HL-60 (cell line): ENCODE measurements around the gene DHRS7C.

ENCODE experiments used
- DNase-seq, 2 experiments: peaks; one replicate each; pipeline ENCODE4 v3.0.0-alpha.2; 2010 to 2020; ENCODE audit warnings: low read depth in 1 of 2, low spot score in 1 of 2
- H3K27ac ChIP-seq: fragments of 250-450 bp; sonication (Bioruptor Pico); replicated peaks from 2 replicates; pipeline ENCODE4 v1.5.1; 2020; ENCODE audit warnings: mild to moderate bottlenecking, moderate library complexity
- H3K27me3 ChIP-seq: fragments of 250-450 bp; sonication (Bioruptor Pico); 2 replicates; pipeline ENCODE4 v1.5.1; 2021; ENCODE audit warnings: mild to moderate bottlenecking, moderate library complexity; ENCODE audit not compliant: insufficient read depth, poor library complexity, severe bottlenecking
- H3K4me3 ChIP-seq: replicated peaks from 2 replicates; pipeline ENCODE4 v1.5.1; 2011; ENCODE audit warnings: mild to moderate bottlenecking, control low read depth, low read length; ENCODE audit not compliant: insufficient read depth
- CTCF ChIP-seq: IDR thresholded peaks from one replicate; pipeline ENCODE4 v1.5.1; 2011; ENCODE audit warnings: low read length, control low read depth, inconsistent platforms; ENCODE audit not compliant: insufficient read depth
- GABPA ChIP-seq: IDR thresholded peaks from 2 replicates; pipeline ENCODE4 v1.6.1; 2012; ENCODE audit warnings: low read depth
- POLR2AphosphoS5 ChIP-seq: IDR thresholded peaks from 2 replicates; pipeline ENCODE4 v1.6.1; 2012; ENCODE audit warnings: low read depth
- REST ChIP-seq: IDR thresholded peaks from 2 replicates; pipeline ENCODE4 v1.6.1; 2012; ENCODE audit warnings: low read depth; ENCODE audit not compliant: insufficient replicate concordance
- SPI1 ChIP-seq: IDR thresholded peaks from 2 replicates; pipeline ENCODE4 v1.6.1; 2012; ENCODE audit warnings: low read depth, mild to moderate bottlenecking, borderline replicate concordance

The DHRS7C gene

GRCh38 chr17:9833922-9834321 is 42.5 kb upstream of the DHRS7C start:
- TF ChIP-seq GABPA (no peak), REST (no peak), SPI1 (no peak), POLR2AphosphoS5 (no peak), CTCF (no peak)
- H3K27me3 ChIP-seq: no peaks in the 10 kb centered on the region
- no peak overlapping the region for H3K27ac ChIP-seq
- H3K4me3 ChIP-seq: no peak overlapping the region
- no peak for DNase-seq

- TF ChIP-seq SPI1: no peak
- TF ChIP-seq GABPA: no peak
- TF ChIP-seq CTCF: no peak
- TF ChIP-seq POLR2AphosphoS5: no peak
- TF ChIP-seq REST: no peak
- H3K4me3 ChIP-seq: no peak overlapping the region
- H3K27ac ChIP-seq: no peak overlapping the region
- H3K27me3 ChIP-seq: no peaks in the 10 kb centered on the region
- DNase-seq: no peak
These were observed 39.3 kb upstream of the DHRS7C start for GRCh38 chr17:9830711-9831110.

- no peak for TF ChIP-seq POLR2AphosphoS5
These were observed 38.0 kb upstream of the DHRS7C start for GRCh38 chr17:9829343-9829742.

GRCh38 chr17:9828296-9829295 is 37.2 kb upstream of the DHRS7C start:
- Histone ChIP-seq H3K27me3 (no peaks in the 10 kb centered on the region), H3K27ac (no peak overlapping the region), H3K4me3 (no peak overlapping the region)
- DNase-seq: no peak
- TF ChIP-seq POLR2AphosphoS5 (no peak), REST (no peak), SPI1 (no peak), CTCF (no peak), GABPA (no peak)

More at GRCh38 chr17:9829343-9829742, 38.0 kb upstream of the DHRS7C start:
- DNase-seq: no peak
- no peak overlapping the region for H3K4me3 ChIP-seq
- no peaks in the 10 kb centered on the region for H3K27me3 ChIP-seq
- no peak overlapping the region for H3K27ac ChIP-seq
